Omental fat pad (tissue), 4 donors: Measurements from ENCODE around the gene SCAMP3. TPM values are rescaled to one million over a fixed set of nuclear protein-coding genes. Genes with fewer than 3 reads are reported as not detected.
"Not testable (repeated sequence)": the region's sequence is repeated elsewhere in the genome, so short reads cannot be mapped to it uniquely, and the experiment has no call there.

ENCODE experiments used
- ATAC-seq: fragments of 150-250 bp; one replicate; pipeline ENCODE4 v1.9.1; 2016; ENCODE audit warnings: mild to moderate bottlenecking, moderate library complexity; ENCODE audit not compliant: low FRiP score
- DNase-seq: peaks from one replicate; pipeline ENCODE4 v3.0.0-alpha.2; 2019; ENCODE audit warnings: low spot score
- total RNA-seq, 4 donors: library from RNA; depleted of rRNA; stranded (reverse); fragments of >200 nt; gene quantifications; one replicate each; pipeline ENCODE4 v1.1.0, GENCODE V29; 2016
- TF ChIP-seq, protein P1 (sequence below), 3 donors: fragments of 450-650 bp; IDR thresholded peaks; one replicate each; pipeline ENCODE4 v1.5.1; 2016 to 2017; ENCODE audit warnings: antibody characterized with exemption in 3 of 3, mild to moderate bottlenecking in 3 of 3, moderate library complexity in 2 of 3

Gene SCAMP3
- total RNA-seq, 4 donors from 2014 or later: 48.2 to 72.9 (median 63.1) TPM

DNA sequence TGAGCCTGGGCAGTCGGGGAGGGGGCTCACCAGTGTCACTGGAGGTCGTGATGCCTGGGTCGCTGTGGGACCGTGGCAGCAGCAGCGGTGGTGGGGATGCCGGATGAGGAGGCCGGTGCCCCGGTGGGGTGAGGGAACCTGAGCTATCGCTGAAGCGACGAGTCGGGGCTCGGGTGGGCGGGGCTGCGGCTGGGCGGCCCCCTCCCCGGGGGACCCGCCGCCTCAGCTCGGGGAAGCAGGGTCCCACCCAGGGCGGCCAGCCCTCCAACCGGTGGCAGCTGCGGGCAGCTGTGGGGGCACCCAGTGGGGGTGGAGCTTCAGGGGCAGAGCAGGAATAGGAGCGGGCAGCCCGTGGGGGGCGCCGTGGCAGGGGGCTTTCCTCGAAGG, 11.9 kb downstream of the SCAMP3 start:
- DNase-seq: no peak
- ATAC-seq: no peak
- TF ChIP-seq, protein P1, sequence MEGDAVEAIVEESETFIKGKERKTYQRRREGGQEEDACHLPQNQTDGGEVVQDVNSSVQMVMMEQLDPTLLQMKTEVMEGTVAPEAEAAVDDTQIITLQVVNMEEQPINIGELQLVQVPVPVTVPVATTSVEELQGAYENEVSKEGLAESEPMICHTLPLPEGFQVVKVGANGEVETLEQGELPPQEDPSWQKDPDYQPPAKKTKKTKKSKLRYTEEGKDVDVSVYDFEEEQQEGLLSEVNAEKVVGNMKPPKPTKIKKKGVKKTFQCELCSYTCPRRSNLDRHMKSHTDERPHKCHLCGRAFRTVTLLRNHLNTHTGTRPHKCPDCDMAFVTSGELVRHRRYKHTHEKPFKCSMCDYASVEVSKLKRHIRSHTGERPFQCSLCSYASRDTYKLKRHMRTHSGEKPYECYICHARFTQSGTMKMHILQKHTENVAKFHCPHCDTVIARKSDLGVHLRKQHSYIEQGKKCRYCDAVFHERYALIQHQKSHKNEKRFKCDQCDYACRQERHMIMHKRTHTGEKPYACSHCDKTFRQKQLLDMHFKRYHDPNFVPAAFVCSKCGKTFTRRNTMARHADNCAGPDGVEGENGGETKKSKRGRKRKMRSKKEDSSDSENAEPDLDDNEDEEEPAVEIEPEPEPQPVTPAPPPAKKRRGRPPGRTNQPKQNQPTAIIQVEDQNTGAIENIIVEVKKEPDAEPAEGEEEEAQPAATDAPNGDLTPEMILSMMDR (IDR thresholded peaks at IDR 0.05): no peak

DNA sequence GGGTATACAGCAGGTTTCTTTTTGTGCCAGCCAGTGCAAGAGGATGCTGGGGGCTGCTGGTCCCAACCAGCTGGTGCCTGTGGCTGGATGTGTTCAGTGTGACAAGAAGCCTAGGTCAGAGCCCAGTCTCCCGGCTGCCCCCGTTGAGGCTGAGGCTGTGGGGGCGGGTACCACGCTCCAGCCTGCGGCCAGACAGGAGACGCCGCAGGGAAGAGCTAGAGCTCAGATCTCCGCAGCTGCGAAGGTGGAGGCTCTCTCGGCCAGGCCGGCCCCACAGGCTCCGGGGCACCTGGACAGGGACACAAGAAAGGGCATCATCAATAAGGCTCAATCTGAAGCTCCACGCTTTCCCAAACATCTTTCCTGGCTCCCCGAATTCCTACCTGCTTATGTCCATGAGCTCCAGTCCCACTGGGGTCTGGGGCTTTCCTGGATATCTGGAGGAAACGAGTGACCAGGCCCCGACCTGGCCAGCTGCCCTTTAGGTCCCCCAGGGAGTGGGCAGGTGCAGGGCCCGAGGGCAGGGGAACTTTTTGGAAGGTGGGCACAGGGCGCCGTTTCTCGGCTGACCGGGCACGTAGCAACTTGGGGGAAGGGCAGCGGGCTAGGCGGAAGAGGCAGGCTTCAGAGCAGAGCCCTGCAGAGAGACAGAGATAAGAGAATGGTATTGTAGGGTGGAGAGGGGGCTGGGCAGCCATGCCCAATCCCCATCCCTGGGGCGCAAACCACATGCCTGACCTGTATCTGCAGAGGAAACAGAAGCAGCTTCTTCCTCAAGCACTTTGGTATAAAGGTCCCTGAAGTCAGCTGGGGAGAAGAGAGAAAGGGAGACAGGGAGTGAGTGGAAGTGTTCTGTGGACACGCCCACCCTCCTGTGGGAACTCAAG, 14.2 kb downstream of the SCAMP3 start:
- TF ChIP-seq, protein P1 (IDR thresholded peaks at IDR 0.05): no peak
- no peak for ATAC-seq
- DNase-seq: no peak

DNA sequence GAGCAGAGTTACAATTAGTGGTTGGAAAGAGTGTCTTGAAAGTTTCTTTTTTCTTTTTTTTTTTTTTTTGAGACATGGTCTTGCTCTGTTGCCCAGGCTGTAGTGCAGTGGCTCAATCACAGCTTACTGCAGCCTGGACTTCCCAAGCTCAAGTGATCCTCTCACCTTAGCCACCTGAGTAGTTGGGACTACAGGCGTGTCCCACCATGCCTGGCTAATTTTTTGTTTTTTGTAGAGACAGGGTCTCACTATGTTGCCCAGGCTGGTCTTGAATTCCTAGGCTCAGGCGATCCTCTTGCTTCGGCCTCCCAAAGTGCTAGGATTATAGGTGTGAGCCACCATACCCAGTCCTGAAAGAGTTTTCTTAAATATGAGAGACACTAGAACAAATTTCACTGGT, 15.4 kb downstream of the SCAMP3 start:
- ATAC-seq, DNase-seq: not testable (repeated sequence)

DNA sequence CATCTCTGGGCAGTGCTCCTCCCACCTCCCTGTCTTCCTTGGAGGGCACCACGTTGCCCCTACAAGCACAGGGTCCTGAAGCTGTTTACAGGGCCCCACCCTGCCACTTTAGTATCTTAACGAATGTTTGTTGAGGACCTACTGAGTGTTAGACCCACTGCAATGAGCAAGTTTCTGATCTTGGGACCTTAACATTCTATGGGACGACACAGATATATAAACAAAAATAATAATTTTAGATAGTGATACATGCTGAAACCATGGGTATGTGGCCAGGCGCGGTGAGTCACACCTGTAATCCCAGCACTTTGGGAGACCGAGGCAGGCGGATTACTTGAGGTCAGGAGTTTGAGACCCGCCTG, 17.0 kb downstream of the SCAMP3 start:
- TF ChIP-seq, protein P1 (IDR thresholded peaks at IDR 0.05): no peak
- DNase-seq (no peak), ATAC-seq (no peak)

DNA sequence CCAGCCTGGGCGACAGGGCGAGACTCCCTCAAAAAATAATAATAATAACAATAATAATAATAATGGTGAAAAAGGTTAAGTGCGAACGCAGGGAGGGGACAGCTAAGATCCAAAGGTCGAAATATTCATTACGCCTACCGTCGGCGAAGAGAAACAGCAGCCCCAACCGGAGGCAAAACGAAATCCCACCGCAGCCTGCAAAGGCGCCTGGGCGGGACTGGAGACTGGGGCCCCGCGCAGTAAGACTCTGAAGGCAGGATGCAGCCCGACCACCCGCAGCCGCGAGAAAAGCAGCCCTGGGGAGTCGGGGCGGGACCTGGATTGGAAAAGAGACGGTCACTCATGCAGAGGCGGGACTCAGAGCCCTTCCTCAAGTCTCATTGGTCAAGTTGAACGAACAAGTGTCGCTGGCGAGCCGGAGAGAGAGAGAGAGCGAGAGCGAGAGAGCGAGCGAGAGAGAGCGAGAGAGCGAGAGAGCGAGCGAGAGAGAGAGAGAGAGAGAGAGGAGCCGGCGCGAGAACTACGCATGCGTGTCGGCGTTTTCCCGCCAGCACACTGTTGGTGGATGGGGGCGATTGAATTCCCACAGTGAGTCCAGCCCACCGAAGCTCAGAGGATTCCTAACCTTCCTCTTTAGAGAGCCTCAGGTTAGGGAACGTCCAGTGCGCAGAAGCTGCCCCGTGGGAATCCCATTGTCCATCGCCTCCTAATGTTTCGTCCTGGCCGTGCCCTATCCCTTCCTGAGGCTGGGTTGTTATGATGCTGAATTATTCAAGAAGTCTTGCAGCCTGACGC, 17.6 kb downstream of the SCAMP3 start:
- peak; percentile 90 for ATAC-seq

DNA sequence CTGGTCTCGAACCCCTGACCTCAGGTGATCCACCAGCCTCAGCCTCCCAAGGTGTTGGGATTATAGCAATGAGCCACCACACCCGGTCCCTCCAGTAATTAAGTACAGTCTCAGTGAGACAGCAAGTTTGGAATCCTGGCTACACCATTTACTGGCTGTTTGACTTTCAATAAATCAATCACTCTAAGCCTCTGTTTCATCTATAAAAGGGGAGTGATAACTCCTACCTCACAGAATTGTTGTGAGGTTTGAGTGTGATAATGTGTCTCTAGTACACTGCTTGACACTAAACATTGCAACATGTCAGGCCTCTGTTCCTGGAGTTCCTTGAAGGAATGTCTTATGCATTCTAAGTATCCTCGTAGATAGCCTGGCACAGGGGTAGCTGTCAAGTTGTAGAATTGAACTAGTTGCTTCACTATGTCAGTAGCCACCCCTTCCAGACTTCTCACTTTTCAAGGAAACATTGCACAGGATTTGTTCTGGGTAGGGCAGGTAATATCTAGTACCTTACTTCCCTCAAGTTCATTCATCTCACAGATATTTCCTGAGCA, 19.3 kb downstream of the SCAMP3 start:
- DNase-seq: no peak
- ATAC-seq: no peak
- TF ChIP-seq, protein P1 (IDR thresholded peaks at IDR 0.05): no peak

More for the DNA sequence above, 17.6 kb downstream of the SCAMP3 start:
- DNase-seq: peak; percentile 95
- TF ChIP-seq, protein P1 (IDR thresholded peaks at IDR 0.05): peak in 2 of 3 donors; percentile 99 to 100

DNA sequence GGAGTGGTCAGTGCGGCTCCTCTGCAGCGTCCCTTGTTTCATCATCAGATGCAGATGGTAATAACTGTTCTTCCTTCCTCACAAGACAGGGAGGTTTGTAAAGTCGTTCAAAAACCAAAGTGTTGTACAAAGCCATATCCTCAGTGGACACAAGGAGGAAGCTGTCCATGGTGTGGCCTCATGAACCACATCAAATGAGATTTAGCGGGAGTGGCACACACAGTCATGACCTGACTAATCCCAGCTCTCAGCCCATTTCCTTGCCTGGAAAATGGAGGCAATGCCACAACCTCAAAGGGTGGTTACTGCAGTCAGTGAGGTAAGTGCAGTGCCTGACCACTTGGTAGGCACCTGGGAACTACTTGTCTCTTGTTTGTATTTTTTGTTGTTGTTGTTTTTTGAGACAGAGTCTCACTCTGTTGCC, 20.3 kb downstream of the SCAMP3 start:
- TF ChIP-seq, protein P1 (IDR thresholded peaks at IDR 0.05): no peak
- DNase-seq (no peak), ATAC-seq (no peak)
